NCI-H748 treated with DMSO at 0.1 percent for 48 hours (cell line): ENCODE measurements around the gene LAMC1.
A peak's percentile ranks its signal among the peaks of the same experiment; 100 is the strongest.

Experiments used
- DNase-seq: peaks from one replicate; lab custom pipeline; 2025; lab: John Stamatoyannopoulos, UW

The LAMC1 gene

DNA sequence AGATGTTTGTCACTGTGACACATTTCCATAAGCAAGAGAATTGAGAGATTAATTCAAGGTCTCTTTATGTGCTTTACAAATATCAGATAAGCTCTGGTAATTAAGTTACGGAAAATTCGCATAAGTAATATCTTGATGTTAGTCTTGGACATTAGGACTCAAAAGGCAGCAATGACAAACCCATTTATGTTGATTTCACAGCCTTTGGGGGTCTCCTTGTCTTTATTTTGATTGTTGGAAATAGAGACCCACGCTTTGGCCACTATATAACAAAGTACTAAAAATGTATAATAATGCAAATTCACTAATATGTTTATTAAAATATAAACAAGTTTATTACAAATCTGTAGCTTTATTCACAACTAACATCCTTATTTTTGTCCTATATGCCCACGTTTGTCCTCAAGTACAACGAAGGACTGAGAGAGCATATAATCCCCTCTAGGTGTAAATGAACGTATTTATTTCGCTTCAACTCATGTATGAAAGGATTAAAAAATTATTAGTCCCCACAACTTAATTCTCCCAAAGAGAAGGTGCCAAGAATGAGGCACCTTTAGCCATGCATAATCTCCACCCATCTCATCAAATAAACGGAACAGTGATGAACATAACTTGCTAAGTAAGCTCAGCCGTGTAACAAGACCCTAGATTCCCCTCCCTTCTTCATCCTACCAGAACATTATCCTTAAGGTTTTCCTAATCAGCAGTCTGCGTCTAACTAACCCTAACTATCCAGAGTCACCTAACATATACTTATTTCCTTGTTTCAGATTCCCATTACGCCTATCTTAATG, 1.6 kb upstream of the LAMC1 start:
- DNase-seq = no peak

GRCh38 chr1:183022202-183023145, 746 bp upstream of the LAMC1 start:
- no peak for DNase-seq

DNA sequence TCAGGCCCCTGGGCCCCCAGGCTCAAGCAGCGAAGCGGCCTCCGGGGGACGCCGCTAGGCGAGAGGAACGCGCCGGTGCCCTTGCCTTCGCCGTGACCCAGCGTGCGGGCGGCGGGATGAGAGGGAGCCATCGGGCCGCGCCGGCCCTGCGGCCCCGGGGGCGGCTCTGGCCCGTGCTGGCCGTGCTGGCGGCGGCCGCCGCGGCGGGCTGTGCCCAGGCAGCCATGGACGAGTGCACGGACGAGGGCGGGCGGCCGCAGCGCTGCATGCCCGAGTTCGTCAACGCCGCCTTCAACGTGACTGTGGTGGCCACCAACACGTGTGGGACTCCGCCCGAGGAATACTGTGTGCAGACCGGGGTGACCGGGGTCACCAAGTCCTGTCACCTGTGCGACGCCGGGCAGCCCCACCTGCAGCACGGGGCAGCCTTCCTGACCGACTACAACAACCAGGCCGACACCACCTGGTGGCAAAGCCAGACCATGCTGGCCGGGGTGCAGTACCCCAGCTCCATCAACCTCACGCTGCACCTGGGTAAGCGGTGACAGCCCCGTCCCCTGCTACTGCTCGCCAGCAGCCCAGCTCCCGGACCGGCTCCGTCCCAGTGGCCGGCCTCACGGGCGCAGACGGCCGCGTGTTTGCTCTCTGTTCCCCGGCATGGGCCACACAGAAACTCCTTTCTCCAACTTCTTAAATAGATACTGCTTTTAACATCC, 539 bp downstream of the LAMC1 start:
- DNase-seq = no peak

- peak; percentile 13 for DNase-seq
Measured at GRCh38 chr1:183024317-183025009, 1.2 kb downstream of the LAMC1 start.

DNA sequence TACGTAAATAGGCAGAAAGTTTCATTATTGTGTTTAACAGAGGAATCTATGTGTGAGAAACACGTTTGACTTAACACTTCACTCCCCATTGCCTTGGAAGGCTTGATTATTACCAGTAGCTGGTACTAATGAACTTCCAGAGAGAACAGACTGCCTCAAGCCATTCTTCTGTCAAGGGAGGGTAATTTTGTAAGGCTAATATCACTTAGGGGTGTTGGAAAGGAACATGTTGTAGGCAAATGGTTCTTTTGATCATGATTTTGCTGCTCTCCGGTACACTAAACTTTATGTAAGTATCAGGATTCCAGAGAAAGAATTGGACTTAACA, 1.8 kb downstream of the LAMC1 start:
- DNase-seq = no peak

DNA sequence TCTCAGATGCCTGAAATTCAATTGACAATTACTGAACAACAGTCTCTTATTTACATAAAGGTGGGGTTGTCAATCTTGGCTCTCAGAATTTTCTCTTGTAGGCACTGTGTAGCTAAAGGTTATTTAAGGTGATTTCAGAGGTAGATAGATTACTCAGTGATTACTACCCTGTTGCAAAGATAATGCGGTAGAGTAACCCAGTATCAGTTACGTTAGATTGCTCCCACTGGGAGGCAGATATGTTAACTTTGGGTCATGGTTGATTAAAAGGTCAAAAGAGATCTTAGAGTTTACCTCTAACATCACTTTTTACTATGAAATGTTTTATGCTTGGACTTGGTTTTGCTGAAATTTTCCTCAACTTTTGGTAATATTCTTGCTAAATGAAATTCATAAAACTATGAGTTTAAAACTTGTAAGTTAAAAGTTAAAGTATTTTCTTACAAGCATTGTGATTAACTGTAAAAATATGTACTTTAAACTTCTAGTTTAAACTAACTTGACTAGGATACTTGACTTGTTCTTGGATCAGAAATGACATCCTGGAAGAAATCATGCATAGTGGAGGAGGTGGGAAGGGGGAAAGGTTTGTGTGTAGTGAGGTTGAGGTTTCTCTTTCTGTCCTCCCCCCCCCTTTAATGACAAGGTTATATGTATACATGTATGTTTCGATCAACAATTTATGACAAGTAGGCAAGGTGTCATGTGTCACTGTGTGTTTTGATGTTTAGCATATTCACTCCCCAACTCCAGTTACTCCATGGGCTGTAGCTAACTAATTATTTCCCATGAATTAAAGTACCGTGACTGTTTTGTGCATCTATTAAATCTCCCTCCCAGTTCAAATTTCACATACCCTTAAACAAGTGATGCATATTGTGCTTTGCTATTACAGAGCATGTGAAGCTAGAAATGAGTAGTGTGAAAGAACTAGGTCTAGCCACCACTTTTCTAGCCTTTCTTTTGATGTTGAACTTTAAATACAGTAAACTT, 2.9 kb downstream of the LAMC1 start:
- no peak for DNase-seq

GRCh38 chr1:183027031-183027430, 3.8 kb downstream of the LAMC1 start:
- no peak for DNase-seq

DNA sequence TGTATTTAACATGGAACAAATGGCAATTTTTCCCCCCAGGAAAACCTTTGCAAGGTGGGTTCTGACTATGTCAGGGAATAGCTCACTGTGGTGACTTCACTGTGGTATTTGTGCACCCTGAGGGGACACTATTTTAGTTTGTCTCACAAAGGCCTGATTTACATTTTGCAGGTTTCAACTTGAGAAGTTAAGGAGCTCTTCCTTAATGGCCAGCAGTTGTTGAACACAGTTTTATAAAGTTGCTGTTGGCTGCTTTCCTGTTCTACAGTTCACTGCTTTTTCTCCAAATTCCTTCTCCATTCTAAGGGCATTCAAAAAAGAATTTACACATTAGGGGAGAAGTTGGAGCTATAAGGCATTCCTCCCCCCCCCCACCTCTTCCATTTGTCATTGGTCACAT, 4.6 kb downstream of the LAMC1 start:
- no peak for DNase-seq

DNA sequence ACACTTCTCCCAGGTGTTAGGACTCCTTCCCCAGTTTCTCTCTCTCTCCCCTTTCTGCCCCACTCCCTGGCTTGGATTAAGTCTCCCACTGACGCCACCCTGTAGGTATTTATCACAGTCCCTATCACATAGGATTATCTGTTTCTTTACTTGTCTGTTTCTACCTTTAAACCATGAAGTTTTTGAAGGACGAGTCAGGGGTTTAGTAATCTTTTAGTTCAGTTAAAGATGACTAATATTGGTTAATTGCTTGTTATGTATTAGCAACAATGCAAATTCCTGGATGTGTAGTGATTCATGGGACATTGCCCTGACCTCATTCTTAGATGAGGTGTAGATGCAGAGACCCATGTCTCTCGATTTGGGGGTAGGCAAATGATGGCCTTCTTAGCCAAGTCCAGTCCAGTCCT, 6.4 kb downstream of the LAMC1 start:
- no peak for DNase-seq

DNA sequence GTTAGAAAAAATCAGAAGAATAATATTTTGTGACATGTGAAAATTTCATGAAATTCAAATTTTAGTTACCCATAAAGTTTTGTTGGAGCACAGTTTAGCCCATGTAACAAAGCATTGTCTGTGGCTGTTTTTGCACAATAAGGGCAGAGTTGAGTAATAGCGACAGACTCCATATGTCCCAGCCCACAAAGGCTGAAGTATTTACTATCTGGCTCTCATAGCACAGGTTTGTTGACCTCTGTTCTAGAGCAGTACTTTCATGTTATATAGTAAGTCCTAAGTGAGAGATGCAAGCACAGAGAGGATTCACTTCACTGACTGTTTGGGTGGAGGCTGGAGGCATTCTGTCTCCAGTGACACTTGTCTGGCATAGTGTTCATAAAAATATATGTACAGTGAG, 6.8 kb downstream of the LAMC1 start:
- no peak for DNase-seq

DNA sequence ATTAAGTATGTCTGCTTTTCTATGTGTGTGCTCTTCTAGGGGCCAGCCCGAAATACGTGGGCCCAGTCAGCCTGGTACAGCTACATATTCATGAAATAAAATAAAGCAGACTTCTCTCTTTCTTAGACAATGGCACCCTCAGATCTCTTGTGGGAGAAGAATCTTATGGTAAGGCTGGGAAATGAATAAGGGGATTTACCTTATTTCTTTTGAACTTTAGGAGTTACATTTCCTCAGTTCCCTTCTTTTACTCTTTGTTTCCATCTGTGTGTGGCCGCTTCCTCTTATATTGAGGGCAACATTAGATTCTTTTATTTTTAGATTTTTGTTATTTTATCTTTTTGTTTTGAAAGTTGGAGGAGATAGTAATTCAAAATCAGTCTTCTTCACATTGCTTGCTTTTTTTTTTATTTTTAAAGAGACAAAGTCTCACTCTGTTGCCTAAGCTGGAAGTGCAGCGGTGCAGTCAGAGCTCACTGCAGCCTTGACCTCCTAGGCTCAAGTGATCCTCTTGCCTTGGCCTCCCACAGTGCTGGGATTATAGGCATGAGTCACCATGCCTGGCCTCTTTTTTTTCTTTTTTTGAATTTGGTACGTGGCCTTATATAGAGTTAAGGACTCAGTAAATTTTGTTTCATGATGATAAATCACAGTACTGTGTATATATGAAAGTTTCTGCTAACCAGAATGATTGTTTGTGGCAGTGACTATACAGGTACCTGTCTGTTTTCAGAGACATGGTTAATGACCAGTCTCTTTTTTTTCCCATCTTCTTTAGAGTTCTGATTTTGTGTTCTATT, 9.1 kb downstream of the LAMC1 start:
- DNase-seq = no peak

DNA sequence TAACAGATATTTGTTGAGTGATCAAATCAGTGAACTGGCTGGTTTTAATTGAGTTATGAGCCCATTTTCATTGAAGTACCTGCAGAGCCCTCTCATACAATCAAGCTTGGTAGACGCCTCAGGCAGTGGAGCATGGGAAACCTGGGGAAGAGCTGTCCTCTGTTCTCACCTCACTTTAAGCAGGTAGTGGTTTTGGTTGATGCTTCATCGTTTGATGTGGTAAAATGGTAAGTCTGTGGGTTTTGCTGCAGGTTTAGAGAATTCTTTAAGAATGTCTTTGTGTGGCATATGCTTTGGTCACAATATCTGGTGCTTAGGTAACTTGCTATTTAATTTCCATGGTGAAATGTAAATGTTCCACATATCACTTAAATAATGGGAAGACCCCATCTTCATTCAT, 10.0 kb downstream of the LAMC1 start:
- no peak for DNase-seq

DNA sequence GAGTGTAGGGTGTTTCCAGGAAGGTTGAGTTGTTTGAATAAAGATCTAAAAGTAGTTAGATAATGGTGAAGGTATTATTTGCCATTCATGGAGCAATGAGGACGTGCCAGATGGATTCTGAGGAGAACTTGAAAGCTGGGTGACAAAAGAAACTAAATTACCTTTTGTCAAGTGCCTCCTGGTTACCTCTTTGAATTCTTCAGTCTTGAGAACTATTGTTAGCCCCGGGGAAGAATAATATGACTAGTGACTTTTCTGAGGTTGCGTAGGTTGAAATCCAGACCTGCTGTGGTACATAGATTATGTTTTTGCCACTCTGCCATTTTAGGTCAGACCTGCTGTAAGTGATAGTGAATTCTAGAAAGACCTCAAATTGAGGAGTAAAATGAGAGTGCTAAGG, 11.5 kb downstream of the LAMC1 start:
- DNase-seq = no peak

DNA sequence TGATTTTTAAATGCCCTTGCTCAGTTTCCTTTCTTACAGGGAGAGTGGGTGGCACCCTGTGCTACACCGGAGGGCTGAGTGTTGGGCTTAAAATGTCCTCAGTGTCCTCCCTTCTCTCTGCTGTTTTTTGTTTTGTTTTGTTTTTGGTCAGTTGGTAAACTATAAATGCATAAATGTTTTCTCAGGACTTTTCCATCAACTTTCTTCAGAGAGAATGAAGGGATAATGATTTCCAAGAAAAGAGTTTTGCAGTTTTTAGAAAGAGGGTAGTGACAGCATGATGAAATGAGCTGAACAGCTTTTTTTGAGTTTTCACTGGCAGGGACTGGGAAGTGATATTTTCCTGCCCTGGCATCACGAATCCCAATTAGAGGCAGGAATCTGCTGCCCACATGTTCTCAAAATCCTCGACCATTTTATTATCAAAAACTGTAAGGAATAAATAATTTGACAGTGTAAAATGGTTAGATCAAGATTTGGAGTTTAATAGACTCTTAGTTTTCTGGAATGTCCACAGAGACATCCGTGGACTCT, 15.2 kb downstream of the LAMC1 start:
- DNase-seq = no peak

GRCh38 chr1:183038913-183039312, 15.7 kb downstream of the LAMC1 start:
- DNase-seq = no peak

- DNase-seq = no peak
Measured at GRCh38 chr1:183039330-183039729, 16.1 kb downstream of the LAMC1 start.

DNA sequence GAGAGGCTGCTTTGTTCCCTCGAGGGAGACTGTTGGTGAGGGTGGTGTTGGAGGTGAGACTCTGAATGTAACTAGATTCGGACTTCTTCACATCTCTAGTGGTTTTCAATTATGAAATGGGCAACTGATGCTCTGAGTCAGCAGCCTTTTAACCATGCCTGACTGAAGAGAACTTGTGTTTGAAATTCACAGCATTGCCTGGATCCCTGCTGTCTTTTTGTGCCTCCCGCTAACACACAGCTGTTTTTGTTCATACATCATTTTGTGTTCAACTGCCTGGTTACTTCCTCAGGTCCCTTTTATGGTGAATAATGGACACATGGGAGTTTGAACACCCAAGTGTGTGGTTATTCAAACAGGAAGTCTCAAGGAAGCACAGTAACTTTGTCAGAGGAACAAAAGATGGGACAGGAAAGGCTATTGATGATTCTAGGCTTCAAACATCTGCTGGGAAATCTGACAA, 16.8 kb downstream of the LAMC1 start:
- no peak for DNase-seq

- DNase-seq = no peak
Measured at GRCh38 chr1:183040547-183040971, 17.3 kb downstream of the LAMC1 start.

GRCh38 chr1:183043254-183043653, 20.0 kb downstream of the LAMC1 start:
- no peak for DNase-seq
